ENCODE results near the gene RFT1. TPM values are rescaled to one million over a fixed set of nuclear protein-coding genes. Genes with fewer than 3 reads are reported as not detected.
"Not testable (repeated sequence)": the region's sequence is repeated elsewhere in the genome, so short reads cannot be mapped to it uniquely, and the experiment has no call there.

RFT1 gene
- total RNA-seq, 1 donor from 2014 or later = 27.7 TPM

GRCh38 chr3:53062905-53063304 lies 67.3 kb downstream of the RFT1 start:
- DNase-seq (ENCODE audit: low spot score in 2 of 2, unreplicated experiment in 2 of 2) = no peak
- Mint-ChIP-seq H3K27me3 (ENCODE audit: low read depth) (peaks cover 50% of the 10 kb centered on the region), H3K4me3 (no peak overlapping the region), H3K9me3 (no peaks in the 10 kb centered on the region), H3K4me1 (no peaks in the 10 kb centered on the region), H3K27ac (no peak overlapping the region), H3K36me3 (no peaks in the 10 kb centered on the region)
- TF ChIP-seq CTCF (IDR thresholded peaks at IDR 0.05; ENCODE audit: unreplicated experiment) = no peak

GRCh38 chr3:53056442-53056841 lies 73.8 kb downstream of the RFT1 start:
- H3K4me3 Mint-ChIP-seq = no peak overlapping the region
- H3K9me3 Mint-ChIP-seq = no peaks in the 10 kb centered on the region
- H3K4me1 Mint-ChIP-seq = no peaks in the 10 kb centered on the region
- no peak overlapping the region for H3K27ac Mint-ChIP-seq
- peaks cover 14% of the 10 kb centered on the region for H3K27me3 Mint-ChIP-seq (ENCODE audit: low read depth)
- no peak for TF ChIP-seq CTCF (IDR thresholded peaks at IDR 0.05; ENCODE audit: unreplicated experiment)
- DNase-seq (ENCODE audit: low spot score in 2 of 2, unreplicated experiment in 2 of 2) = no peak
- H3K36me3 Mint-ChIP-seq = no peaks in the 10 kb centered on the region

- not testable (repeated sequence) for H3K27ac Mint-ChIP-seq; H3K9me3 Mint-ChIP-seq; DNase-seq (ENCODE audit: low spot score in 2 of 2, unreplicated experiment in 2 of 2); H3K4me3 Mint-ChIP-seq; H3K36me3 Mint-ChIP-seq; H3K4me1 Mint-ChIP-seq
- peaks cover 14% of the 10 kb centered on the region for H3K27me3 Mint-ChIP-seq (ENCODE audit: low read depth)
Observed at GRCh38 chr3:53054233-53054632, 76.0 kb downstream of the RFT1 start.

GRCh38 chr3:53051929-53052328 lies 78.3 kb downstream of the RFT1 start:
- H3K4me1 Mint-ChIP-seq = peaks cover 2% of the 10 kb centered on the region
- no peak overlapping the region for H3K4me3 Mint-ChIP-seq
- H3K36me3 Mint-ChIP-seq = no peaks in the 10 kb centered on the region
- DNase-seq (ENCODE audit: low spot score in 2 of 2, unreplicated experiment in 2 of 2) = no peak
- TF ChIP-seq CTCF (IDR thresholded peaks at IDR 0.05; ENCODE audit: unreplicated experiment) = no peak
- H3K9me3 Mint-ChIP-seq = no peaks in the 10 kb centered on the region
- peaks cover 29% of the 10 kb centered on the region for H3K27me3 Mint-ChIP-seq (ENCODE audit: low read depth)
- no peak overlapping the region for H3K27ac Mint-ChIP-seq

GRCh38 chr3:53049987-53050386 lies 80.2 kb downstream of the RFT1 start:
- no peak overlapping the region for H3K27ac Mint-ChIP-seq
- TF ChIP-seq CTCF (IDR thresholded peaks at IDR 0.05; ENCODE audit: unreplicated experiment) = no peak
- no peak for DNase-seq (ENCODE audit: low spot score in 2 of 2, unreplicated experiment in 2 of 2)
- H3K27me3 Mint-ChIP-seq (ENCODE audit: low read depth) = peaks cover 37% of the 10 kb centered on the region
- H3K4me3 Mint-ChIP-seq = no peak overlapping the region
- no peaks in the 10 kb centered on the region for H3K36me3 Mint-ChIP-seq
- H3K4me1 Mint-ChIP-seq = peaks cover 2% of the 10 kb centered on the region
- no peaks in the 10 kb centered on the region for H3K9me3 Mint-ChIP-seq

- Mint-ChIP-seq H3K27ac (peak overlapping the region; percentile 40), H3K36me3 (no peaks in the 10 kb centered on the region), H3K27me3 (ENCODE audit: low read depth) (peaks cover 66% of the 10 kb centered on the region)
Observed at GRCh38 chr3:53046171-53047170, 83.8 kb downstream of the RFT1 start.

More at GRCh38 chr3:53046171-53047170, 83.8 kb downstream of the RFT1 start:
- Mint-ChIP-seq H3K9me3 (no peaks in the 10 kb centered on the region), H3K4me1 (peaks cover 10% of the 10 kb centered on the region), H3K4me3 (peak overlapping the region; percentile 64)
- DNase-seq (ENCODE audit: low spot score in 2 of 2, unreplicated experiment in 2 of 2) = peak in 1 of 2 experiments; percentile 54
- no peak for TF ChIP-seq CTCF (IDR thresholded peaks at IDR 0.05; ENCODE audit: unreplicated experiment)

Data from mesothelial cell of epicardium (in vitro differentiated cells).